ENCODE data around the gene RASGRP2.

The RASGRP2 gene

DNA sequence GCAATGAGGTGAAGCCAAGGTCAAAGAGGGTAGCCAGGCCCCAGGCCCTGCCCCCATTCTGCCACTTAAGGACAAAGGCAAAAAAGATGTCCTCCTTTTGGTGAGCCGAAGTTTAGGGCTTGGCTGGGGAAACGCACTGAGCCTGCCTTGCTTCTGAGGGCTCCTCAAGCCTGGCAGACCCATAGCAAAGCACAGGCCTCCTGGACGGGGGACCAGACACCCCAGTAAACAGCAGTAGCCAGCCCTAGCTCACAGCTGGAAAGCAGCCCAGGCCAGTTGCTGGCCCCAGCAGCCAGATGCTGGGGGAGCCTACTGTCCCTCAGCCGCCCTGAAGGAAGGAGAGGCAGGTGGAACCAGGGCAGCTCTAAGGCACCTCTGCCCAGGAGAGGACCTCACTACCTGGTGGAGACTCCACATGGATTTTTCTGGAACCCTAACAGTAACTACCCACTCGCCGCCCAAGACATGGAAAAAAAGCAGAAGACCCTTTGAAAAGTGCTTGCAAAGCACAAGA is 19.6 kb upstream of the RASGRP2 start:
- Mint-ChIP-seq H3K9me3 (no peaks in the 10 kb centered on the region), H3K27ac (peak overlapping the region; percentile 95), H3K4me3 (peak overlapping the region; percentile 90), H3K4me1 (peaks cover 89% of the 10 kb centered on the region), H3K27me3 (no peaks in the 10 kb centered on the region), H3K36me3 (peaks cover 25% of the 10 kb centered on the region)

DNA sequence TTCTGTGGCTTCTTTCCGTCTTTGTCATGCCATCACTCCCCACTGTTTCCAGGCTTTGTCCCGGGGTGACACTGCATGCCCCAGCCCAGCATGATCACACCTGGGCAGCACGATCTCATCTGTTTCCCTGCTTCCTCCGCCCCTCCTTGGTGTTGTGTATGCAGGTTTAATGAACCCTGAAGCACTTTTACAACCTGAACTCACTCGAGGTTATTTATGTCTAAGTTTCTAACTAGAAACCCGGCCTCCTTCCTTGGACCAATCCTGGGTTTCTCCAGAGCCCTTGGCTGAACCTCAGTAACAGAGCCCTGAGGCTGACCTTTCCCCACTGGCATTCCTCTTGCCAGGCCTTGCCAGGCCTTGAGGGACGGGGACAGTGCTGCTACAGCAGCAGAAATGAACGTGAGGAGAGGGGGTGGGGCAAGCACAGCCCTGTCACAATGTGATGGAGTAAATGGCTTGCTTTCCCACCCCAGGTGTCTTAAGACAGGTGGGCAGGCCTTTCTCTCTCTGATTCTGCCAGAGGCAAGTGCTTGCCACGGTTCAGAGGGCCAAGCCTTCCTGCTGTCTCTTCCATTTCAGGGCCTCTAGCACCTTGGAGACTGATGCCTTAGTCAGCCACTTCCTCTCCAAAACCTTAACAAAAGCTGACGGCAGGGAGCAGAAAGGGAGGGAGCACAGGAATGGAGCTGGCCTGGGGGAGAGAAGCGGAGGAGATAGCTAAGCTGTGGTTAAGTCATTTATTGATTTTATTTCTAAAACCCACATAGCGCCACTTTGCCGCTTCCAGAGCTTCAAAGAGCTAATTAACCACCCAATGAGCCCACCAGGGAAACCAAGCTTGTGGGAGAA is 19.0 kb upstream of the RASGRP2 start:
- Mint-ChIP-seq H3K4me1 (peaks cover 82% of the 10 kb centered on the region), H3K27ac (peak overlapping the region; percentile 93), H3K27me3 (no peaks in the 10 kb centered on the region), H3K4me3 (peak overlapping the region; percentile 61), H3K9me3 (no peaks in the 10 kb centered on the region), H3K36me3 (peaks cover 21% of the 10 kb centered on the region)

DNA sequence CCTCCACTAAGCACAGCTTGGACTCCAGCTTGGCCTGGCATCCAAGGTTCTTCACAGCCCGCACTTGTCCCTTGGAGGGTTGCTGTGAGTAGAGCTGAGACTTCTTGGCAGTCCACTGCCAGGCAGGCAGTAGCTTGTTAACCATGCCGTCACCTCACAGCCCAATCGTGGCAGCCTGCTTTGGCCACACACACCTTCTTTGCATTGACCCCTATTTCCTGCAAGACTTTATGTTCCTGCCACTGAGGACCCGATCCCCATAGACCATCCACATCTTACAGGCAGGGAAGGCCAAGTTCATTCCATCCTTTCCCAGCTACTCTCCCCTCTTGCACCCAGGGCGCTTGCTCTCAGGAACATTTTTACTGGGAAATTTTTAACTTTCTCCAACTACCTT is 18.3 kb upstream of the RASGRP2 start:
- Mint-ChIP-seq H3K4me3 (peak overlapping the region; percentile 61), H3K27me3 (no peaks in the 10 kb centered on the region), H3K36me3 (peaks cover 17% of the 10 kb centered on the region), H3K27ac (peak overlapping the region; percentile 93), H3K9me3 (no peaks in the 10 kb centered on the region), H3K4me1 (peaks cover 81% of the 10 kb centered on the region)

DNA sequence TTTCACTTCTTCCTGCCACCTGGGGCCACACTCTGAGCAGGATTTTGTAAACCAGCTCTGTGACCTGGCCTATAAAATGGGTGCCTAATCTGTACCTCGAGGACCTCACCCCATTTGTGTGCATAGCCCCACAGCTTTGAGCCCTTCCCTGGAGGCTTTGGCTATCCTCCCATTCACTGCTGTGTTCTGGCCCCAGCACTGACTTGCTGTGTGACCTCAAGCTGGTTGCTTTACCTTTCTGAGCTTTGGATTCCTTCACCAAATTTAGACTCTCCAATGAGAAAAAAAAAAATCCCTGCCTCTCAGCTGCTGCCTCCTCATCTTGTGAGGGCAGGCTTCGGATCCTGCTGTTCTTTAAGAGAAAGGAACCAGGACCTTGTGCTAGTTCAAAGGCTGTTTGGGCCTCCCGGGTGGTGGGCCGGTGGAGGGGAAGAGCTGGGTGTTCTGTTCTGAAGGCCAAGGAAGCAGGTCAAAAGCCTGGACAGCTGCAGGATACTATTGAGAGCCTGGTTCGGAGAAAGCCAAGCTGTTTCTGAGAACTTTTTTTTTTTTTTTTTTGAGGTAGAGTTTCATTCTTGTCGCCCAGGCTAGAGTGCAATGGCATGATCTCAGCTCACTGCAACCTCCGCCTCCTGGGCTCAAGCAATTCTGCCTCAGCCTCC is 16.9 kb upstream of the RASGRP2 start:
- Mint-ChIP-seq H3K4me1 (peaks cover 72% of the 10 kb centered on the region), H3K4me3 (peak overlapping the region; percentile 49), H3K9me3 (no peaks in the 10 kb centered on the region), H3K27ac (peak overlapping the region; percentile 90), H3K36me3 (peaks cover 15% of the 10 kb centered on the region), H3K27me3 (no peaks in the 10 kb centered on the region)

DNA sequence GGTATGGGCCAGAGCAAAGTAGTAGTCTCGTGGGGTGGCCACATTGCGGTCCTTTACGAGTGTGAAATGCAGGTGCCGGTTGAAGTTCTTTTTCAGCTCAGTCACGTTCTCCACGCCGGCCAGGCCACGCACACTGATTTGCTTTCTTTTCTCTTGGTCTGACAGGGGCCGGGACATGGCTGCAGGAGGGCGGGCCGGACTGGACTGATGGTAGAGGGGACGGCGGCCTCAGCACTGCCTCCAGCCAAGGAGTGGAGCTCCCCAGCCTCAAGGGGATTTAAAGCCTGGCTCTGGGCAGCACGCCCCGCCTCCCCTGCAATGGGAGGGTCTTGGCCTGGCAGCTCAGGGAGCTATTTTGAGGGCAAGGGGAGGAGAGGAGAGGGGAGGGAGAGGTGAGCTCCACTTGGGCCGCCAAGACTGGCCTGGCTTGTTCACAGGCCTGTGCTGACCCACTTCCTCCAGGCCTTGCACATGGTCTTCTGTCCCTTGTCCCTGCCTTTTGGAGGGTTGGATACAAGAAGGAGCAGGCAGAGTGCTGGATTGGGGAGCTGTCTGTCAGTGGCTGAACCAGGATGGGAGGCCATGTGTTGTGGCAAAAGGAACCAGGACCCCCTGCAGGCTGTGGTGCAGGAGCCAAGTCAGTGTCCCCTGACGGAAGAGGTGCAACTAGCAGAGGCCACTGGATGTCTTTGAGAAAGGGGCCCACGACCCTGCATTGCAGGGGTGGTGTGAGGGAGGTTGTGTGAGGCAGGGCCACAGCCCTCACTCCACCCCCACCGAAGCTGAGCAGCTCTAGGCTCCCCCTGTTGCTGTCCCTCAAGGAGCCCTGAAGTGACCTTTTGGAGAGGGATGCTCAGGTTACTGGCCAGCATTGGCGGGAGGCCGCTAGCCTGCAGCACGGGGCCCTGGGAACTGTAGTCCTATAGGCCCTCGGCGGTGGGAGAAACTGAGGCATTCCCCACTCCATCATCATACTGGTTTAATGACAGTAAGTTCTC is 16.1 kb upstream of the RASGRP2 start, which contains the start of gene PYGM:
Gene PYGM, minus strand, starts transcription at position 253 of the 998 bp plus-strand sequence. Its CDS starts 76 bp downstream, at position 177.
- Mint-ChIP-seq H3K27me3 (no peaks in the 10 kb centered on the region), H3K9me3 (no peaks in the 10 kb centered on the region), H3K4me1 (peaks cover 65% of the 10 kb centered on the region), H3K4me3 (peak within 1 kb of the TSS; percentile 49), H3K27ac (peak within 1 kb of the TSS; percentile 90), H3K36me3 (peaks cover 14% of the 10 kb centered on the region)

DNA sequence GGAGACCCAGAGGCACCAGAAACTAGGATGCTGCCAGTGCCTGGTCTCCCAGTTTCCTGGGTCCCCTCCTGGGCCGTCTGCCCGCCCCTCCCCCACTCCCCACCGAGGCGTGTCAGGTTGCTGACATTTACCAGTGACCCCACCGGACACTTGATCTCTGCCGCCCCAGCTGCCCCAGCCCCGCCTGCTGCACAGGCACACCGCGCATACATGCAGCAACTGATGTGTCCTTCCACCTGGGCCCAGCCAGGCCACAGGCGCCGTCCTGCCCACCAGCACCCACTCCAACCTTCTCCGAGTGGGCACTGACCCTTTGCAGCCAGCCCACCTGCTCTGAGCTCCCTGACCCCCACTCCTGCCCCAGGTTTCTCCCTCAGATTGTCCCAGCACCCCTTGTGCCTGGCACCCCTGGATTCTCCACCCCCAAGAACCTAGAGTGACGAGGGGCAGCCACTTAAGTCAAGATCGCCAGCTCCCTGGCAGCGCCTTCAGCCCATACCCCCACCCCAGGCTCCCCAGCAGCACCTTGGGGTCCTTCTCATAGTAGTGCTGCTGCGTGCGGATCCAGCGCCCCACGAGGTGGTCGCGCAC is 15.3 kb upstream of the RASGRP2 start:
- H3K27me3 Mint-ChIP-seq = no peaks in the 10 kb centered on the region
- no peak overlapping the region for H3K4me3 Mint-ChIP-seq
- H3K36me3 Mint-ChIP-seq = peaks cover 7% of the 10 kb centered on the region
- H3K27ac Mint-ChIP-seq = peak overlapping the region; percentile 68
- H3K9me3 Mint-ChIP-seq = no peaks in the 10 kb centered on the region
- peaks cover 57% of the 10 kb centered on the region for H3K4me1 Mint-ChIP-seq

DNA sequence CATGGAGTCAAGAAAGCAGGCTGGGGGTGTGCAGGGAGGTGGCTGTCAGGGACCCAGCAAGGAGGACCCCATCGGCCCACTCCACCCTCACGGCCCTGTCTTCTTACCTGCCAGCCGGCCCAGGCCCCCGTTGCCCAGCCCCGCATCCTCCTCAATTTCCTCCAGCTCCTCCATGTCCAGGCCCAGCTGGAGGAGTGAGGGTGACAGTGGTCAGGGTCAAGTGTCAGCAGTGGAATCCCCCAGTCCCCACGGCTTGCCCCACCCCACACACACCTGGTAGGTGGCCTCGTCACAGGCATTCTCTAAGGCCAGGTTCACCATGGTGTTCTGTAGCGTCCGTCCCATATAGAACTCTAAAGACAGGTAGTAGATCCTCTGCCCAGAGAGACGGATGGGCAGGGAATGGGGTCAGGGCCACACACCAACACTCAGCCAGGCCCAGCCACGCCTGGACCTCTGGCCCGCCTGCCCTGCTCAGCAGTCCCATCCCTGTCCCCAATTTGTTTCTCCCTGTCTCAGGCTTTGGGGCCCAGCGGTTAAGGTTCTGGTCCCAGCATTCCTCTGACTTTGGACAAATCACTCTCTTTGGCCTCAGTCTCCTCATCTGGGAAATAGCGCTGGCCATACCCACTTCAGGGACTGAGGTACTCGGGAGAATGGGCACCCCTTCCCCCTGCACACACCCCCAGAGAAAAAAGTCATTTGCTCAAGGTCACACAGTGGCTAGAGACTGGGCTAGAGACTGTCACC is 14.6 kb upstream of the RASGRP2 start:
- no peaks in the 10 kb centered on the region for H3K27me3 Mint-ChIP-seq
- peaks cover 4% of the 10 kb centered on the region for H3K36me3 Mint-ChIP-seq
- peaks cover 50% of the 10 kb centered on the region for H3K4me1 Mint-ChIP-seq
- H3K27ac Mint-ChIP-seq = peak overlapping the region; percentile 17
- no peak overlapping the region for H3K4me3 Mint-ChIP-seq
- no peaks in the 10 kb centered on the region for H3K9me3 Mint-ChIP-seq

DNA sequence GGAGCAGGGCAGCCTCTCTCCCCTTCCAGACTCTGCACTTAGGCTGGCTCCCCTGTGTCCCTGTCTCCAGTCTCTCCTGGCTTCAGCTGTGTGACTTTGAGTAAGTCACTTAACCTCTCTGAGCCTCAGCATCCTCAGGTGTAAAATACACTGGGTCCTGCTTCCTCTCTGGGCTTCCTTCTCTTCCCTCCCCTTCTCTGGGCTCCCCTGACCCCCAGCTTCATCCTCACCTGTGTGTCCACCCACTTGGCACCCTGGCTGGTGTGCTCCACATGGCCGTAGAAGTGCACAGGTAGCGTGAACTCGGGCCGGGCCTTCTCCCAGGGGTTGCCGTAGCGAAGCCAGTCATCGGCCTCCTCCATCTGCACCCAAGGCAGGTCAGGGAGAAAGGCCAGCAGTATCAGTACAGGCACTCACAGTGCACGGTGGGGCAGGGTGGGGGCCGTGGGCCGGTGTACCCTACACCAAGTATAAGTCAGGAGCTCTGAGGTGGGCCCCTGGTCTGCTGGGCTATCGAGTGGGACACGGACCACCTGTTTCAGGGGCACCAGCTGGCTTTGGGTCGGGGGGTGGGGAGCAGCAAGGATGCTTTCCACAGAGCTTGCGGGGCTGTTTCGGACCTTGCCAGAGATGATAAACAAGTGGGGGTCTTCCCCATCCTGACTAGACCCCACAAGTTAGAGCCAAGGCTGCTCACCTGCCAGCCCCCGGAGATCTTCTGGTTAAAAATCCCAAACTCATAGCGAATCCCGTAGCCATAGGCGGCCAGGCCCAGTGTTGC is 13.8 kb upstream of the RASGRP2 start:
- H3K27ac Mint-ChIP-seq = peak overlapping the region; percentile 51
- no peak overlapping the region for H3K4me3 Mint-ChIP-seq
- H3K36me3 Mint-ChIP-seq = peaks cover 7% of the 10 kb centered on the region
- peaks cover 47% of the 10 kb centered on the region for H3K4me1 Mint-ChIP-seq
- no peaks in the 10 kb centered on the region for H3K27me3 Mint-ChIP-seq
- no peaks in the 10 kb centered on the region for H3K9me3 Mint-ChIP-seq

DNA sequence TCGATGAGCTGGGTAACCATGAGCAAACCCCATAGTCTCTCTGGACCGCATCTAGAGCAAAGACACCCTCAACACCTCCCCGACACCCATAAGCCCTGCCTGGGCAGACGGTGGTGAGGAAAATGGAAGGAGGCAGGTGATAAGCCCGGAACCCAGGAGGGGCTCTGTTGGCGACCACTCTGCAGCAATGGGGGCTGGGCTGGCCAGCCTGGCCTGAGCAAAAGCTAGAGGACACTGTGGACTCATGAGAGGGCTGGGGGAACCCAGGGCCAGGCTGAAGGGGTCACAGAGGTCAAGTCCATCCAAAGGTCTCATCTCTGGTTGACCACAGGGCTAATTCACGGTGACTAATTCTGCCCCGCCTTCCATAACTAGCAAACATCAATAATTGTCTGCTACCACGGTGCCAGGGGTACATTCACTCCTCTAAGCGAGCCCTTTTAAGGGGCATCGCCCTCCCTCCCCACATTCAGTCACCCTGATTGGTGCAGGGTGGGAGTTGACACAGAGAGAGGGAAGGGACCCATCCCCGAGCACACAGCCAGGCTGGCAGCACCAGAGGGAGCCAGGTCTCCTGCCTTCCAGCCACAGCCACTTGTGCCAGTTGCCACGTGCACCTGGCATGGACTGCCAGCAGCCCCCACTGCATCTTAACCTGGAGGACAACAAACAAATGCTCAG is 11.9 kb upstream of the RASGRP2 start:
- Mint-ChIP-seq H3K27me3 (no peaks in the 10 kb centered on the region), H3K4me1 (peaks cover 47% of the 10 kb centered on the region), H3K27ac (no peak overlapping the region), H3K36me3 (peaks cover 10% of the 10 kb centered on the region), H3K4me3 (no peak overlapping the region), H3K9me3 (no peaks in the 10 kb centered on the region)

DNA sequence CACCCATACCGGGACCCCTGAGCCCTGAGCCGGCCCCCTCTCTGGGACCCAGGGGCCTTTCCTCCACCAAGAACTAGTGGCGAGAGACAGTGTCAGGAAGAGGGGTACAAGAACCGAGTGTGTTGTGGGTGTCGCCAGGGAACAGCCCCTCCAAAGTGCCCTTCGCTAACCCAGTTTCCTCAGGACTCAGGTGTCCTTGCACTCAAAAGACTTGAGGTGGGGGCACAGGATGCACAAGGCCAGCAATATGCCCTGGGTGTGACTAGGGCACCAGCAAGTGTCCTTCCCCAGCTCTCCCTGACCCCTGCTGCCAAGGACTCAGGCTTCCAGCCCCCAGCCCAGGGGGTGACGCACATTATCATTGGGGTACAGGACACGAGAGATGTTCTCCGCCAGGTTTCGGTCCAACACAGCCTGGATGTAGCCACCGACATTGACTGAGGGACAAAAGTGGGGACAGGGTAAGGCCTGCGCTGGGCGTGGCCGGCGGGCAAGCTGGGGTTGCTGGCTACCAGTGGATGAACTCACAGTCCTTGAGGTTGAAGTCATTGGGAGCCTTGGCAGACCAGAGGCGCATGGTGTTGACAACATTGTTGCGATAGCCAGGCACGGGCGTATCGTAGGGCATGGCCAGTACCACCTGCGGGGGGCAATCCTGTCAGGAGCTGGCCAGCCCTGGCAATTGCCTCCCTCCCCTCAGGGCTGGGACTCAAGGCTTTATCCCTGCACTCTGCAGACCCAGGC is 11.1 kb upstream of the RASGRP2 start:
- no peaks in the 10 kb centered on the region for H3K9me3 Mint-ChIP-seq
- no peak overlapping the region for H3K27ac Mint-ChIP-seq
- H3K4me1 Mint-ChIP-seq = peaks cover 47% of the 10 kb centered on the region
- H3K27me3 Mint-ChIP-seq = no peaks in the 10 kb centered on the region
- H3K4me3 Mint-ChIP-seq = no peak overlapping the region
- H3K36me3 Mint-ChIP-seq = peaks cover 12% of the 10 kb centered on the region

DNA sequence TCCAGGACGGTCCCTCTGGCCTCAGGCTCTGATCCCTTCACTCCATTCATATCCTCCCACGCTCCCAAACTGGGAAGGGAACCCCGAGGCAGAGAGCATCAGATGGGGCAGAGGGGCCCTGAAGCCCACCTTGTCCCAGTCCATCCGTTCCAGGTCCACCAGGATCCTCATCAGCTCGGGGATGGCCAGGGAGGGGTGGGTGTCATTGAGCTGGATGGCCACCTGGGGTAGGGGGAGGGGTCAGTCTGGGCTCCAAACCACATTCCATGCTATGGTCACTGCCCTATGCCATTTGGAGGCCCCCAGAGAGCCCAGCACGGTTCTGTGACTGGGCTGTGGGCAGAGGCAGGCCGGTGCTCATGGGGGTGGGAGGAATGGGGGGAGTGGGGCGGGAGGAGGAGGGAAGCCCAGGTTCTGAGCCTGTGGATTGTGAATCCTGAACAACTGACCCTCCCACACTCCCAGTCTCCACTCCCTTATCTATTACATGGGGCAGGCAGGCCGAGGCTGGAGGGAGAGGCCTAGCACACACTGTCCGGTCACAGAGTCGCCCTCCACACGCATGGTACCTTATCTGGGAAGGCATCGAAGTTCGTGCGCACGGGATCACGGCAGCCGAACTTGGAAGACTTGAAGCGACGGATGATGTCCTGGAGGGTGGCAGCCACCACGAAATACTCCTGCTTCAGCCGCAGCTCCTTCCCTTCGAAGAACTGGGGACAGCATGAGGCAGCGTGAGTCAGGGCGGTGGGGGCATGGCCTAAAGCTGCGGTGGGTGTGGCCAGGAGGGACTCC is 10.4 kb upstream of the RASGRP2 start:
- Mint-ChIP-seq H3K27me3 (no peaks in the 10 kb centered on the region), H3K4me3 (no peak overlapping the region), H3K9me3 (no peaks in the 10 kb centered on the region), H3K36me3 (peaks cover 13% of the 10 kb centered on the region), H3K4me1 (peaks cover 41% of the 10 kb centered on the region), H3K27ac (no peak overlapping the region)

All from activated naive CD4-positive, alpha-beta T cell treated with anti-CD3 and anti-CD28 coated beads, Interleukin-2, amount 50 U/mL, for 24 hours (primary cell).